ENCODE measurements around the gene NDFIP1.

DNA sequence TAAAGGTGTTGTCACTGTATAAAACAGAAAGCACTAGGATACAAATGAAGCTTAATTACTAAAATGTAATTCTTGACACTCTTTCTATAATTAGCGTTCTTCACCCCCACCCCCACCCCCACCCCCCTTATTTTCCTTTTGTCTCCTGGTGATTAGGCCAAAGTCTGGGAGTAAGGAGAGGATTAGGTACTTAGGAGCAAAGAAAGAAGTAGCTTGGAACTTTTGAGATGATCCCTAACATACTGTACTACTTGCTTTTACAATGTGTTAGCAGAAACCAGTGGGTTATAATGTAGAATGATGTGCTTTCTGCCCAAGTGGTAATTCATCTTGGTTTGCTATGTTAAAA is 43.8 kb downstream of the NDFIP1 start:
- no peak for TF ChIP-seq CTCF (conservative IDR thresholded peaks at IDR 0.05 in 1 of 2, IDR thresholded peaks at IDR 0.05 in 1 of 2; ENCODE audit: low read depth in 1 of 2, low read length in 2 of 2)
- no peak for TF ChIP-seq EZH2 (IDR thresholded peaks at IDR 0.05; ENCODE audit: low read length, missing control alignments)
